CD14-positive monocyte (primary cell): Measurements from ENCODE around the gene MAPK12. TPM values are rescaled to one million over a fixed set of nuclear protein-coding genes. Genes with fewer than 3 reads are reported as not detected.

Source experiments
- DNase-seq, 3 donors: peaks; one replicate each; pipeline ENCODE4 v3.0.0-alpha.2; 2011 to 2022
- H2AFZ ChIP-seq: 2 replicates; pipeline ENCODE4 v1.6.0; 2012; ENCODE audit warnings: mild to moderate bottlenecking, low read depth, low read length, inconsistent platforms; ENCODE audit not compliant: insufficient read depth, poor library complexity, severe bottlenecking
- H3K27ac ChIP-seq, 2 donors: 1 replicate in 1 of 2; 2 replicates in 1 of 2; pipeline ENCODE4 v1.5.1; 2012 to 2013; ENCODE audit warnings: low read length in 2 of 2, control low read depth in 1 of 2, inconsistent platforms in 1 of 2, low read depth in 1 of 2, mild to moderate bottlenecking in 1 of 2
- H3K27me3 ChIP-seq, 2 donors: one replicate each; pipeline versions ENCODE4 v1.6.0 to v1.6.1; 2011 to 2013; ENCODE audit warnings: low read length in 2 of 2; ENCODE audit not compliant: control insufficient read depth in 2 of 2, insufficient read depth in 2 of 2
- H3K36me3 ChIP-seq, 2 donors: replicated peaks in 1 of 2; 1 replicate in 1 of 2; 2 replicates in 1 of 2; pipeline versions ENCODE4 v1.5.1 to v1.6.1; 2012 to 2013; ENCODE audit warnings: low read length in 2 of 2, control low read depth in 1 of 2, inconsistent platforms in 1 of 2, mild to moderate bottlenecking in 1 of 2; ENCODE audit not compliant: insufficient read depth in 2 of 2, control insufficient read depth in 1 of 2
- H3K4me1 ChIP-seq, 2 donors: 1 replicate in 1 of 2; 2 replicates in 1 of 2; pipeline versions ENCODE4 v1.5.1 to v1.6.1; 2012 to 2013; ENCODE audit warnings: low read length in 2 of 2, control low read depth in 1 of 2, inconsistent platforms in 1 of 2, mild to moderate bottlenecking in 1 of 2, moderate library complexity in 1 of 2; ENCODE audit not compliant: insufficient read depth in 2 of 2, control insufficient read depth in 1 of 2
- H3K4me2 ChIP-seq: replicated peaks from 2 replicates; pipeline ENCODE3; 2012; ENCODE audit warnings: low read length, moderate library complexity, mild to moderate bottlenecking; ENCODE audit not compliant: poor library complexity, severe bottlenecking; ENCODE audit errors: extremely low read depth
- H3K4me3 ChIP-seq, 3 experiments: fragments of 200-600 bp in 1 of 3; sonication (generic) in 1 of 3; replicated peaks in 1 of 3; 1 replicate in 2 of 3; 2 replicates in 1 of 3; pipeline ENCODE4 v1.5.1; 2011 to 2013; ENCODE audit warnings: low read length in 3 of 3, mild to moderate bottlenecking in 3 of 3, control low read depth in 2 of 3, low read depth in 2 of 3, inconsistent platforms in 1 of 3, moderate library complexity in 1 of 3
- H3K79me2 ChIP-seq: 2 replicates; pipeline ENCODE4 v1.6.0; 2012; ENCODE audit warnings: mild to moderate bottlenecking, control low read depth, inconsistent platforms, low read length, moderate library complexity; ENCODE audit not compliant: insufficient read depth
- H3K9ac ChIP-seq: 2 replicates; pipeline ENCODE4 v1.6.0; 2017; ENCODE audit warnings: low read length, mild to moderate bottlenecking; ENCODE audit not compliant: insufficient read depth, poor library complexity, severe bottlenecking
- H3K9me3 ChIP-seq, 2 donors: replicated peaks in 1 of 2; 1 replicate in 1 of 2; 2 replicates in 1 of 2; pipeline versions ENCODE4 v1.5.1 to v1.6.1; 2012 to 2013; ENCODE audit warnings: low read length in 2 of 2, control low read depth in 1 of 2; ENCODE audit not compliant: control insufficient read depth in 1 of 2, insufficient read depth in 1 of 2
- H4K20me1 ChIP-seq: 2 replicates; pipeline ENCODE4 v1.6.0; 2012; ENCODE audit warnings: mild to moderate bottlenecking, low read length, control low read depth, moderate library complexity; ENCODE audit not compliant: insufficient read depth
- H3K27ac Mint-ChIP-seq, 7 donors: one replicate each; pipeline ENCODE4 v1.8.0; 2020; ENCODE audit warnings: mild to moderate bottlenecking in 7 of 7, mixed read lengths in 7 of 7, moderate library complexity in 6 of 7, inconsistent platforms in 2 of 7
- H3K27me3 Mint-ChIP-seq, 3 donors: one replicate each; pipeline ENCODE4 v1.8.0; 2021 to 2022; ENCODE audit warnings: low read depth in 3 of 3, mild to moderate bottlenecking in 3 of 3, mixed read lengths in 3 of 3, moderate library complexity in 3 of 3, inconsistent platforms in 1 of 3
- H3K36me3 Mint-ChIP-seq, 2 donors: one replicate each; pipeline ENCODE4 v1.8.0; 2020; ENCODE audit warnings: mixed read lengths in 2 of 2, inconsistent platforms in 1 of 2, mild to moderate bottlenecking in 1 of 2
- H3K4me1 Mint-ChIP-seq: one replicate; pipeline ENCODE4 v1.8.0; 2020; ENCODE audit warnings: mild to moderate bottlenecking, mixed read lengths
- H3K4me3 Mint-ChIP-seq, 2 donors: one replicate each; pipeline ENCODE4 v1.8.0; 2020; ENCODE audit warnings: mild to moderate bottlenecking in 2 of 2, mixed read lengths in 2 of 2, moderate library complexity in 1 of 2
- H3K9me3 Mint-ChIP-seq, 7 donors: one replicate each; pipeline ENCODE4 v1.8.0; 2020 to 2022; ENCODE audit warnings: mixed read lengths in 7 of 7, mild to moderate bottlenecking in 6 of 7, moderate library complexity in 6 of 7, inconsistent platforms in 2 of 7
- WGBS: methylation state at CpG from one replicate; pipeline ENCODE4 v1.1.5; 2013; ENCODE audit warnings: missing lambda C conversion rate; ENCODE audit not compliant: insufficient coverage; 5-methylcytosine and 5-hydroxymethylcytosine counted together
- intact Hi-C, 2 donors: fragments of 100-400 bp; cut with micrococcal nuclease; formaldehyde crosslinking; loops; one replicate each; pipeline versions ENCODE4 v1.15.0 to v1.15.1; 2023
- polyA plus RNA-seq, 3 donors: library from polyadenylated mRNA; depleted of rRNA in 1 of 3; unstranded in 2 of 3; stranded (reverse) in 1 of 3; fragments of 300-500 nt in 2 of 3; fragments of >200 nt in 1 of 3; fragmentation: Illumina TruSeq in 2 of 3; gene quantifications; 1 replicate in 2 of 3; 2 replicates in 1 of 3; pipeline ENCODE4 v1.2.3, GENCODE V29; 2012 to 2021
- TF ChIP-seq, protein P1 (sequence below): fragments of 200-600 bp; IDR thresholded peaks from one replicate; pipeline ENCODE4 v1.8.0; 2022; ENCODE audit warnings: antibody characterized with exemption, mild to moderate bottlenecking

The MAPK12 gene
- polyA plus RNA-seq, 3 donors = 0.06 to 3.2 (median 0.13) TPM

DNA sequence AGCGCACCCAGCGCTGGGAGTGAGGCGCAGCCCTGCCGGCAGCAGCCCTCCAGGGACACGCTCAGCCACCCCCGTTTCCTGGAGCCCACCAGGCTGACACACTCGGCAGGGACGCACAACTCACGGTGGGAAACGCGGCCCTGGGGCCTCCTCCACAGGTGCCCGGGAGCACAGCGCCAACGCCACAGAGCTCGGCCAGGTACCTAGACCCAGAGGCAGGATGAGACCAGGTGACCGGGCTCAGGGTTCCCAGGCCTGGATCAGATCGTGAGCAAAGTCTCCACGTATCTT is 34.7 kb downstream of the MAPK12 start:
- intact Hi-C loops = no loop called here
- H3K4me1 ChIP-seq = no peaks in the 10 kb centered on the region
- Mint-ChIP-seq H3K27ac (no peak overlapping the region), H3K36me3 (peaks cover 57 to 88% of the 10 kb centered on the region in 2 donors), H3K4me3 (no peak overlapping the region), H3K4me1 (no peaks in the 10 kb centered on the region), H3K27me3 (peaks cover 0 to 2% (median 0%) of the 10 kb centered on the region in 3 donors), H3K9me3 (no peaks in the 10 kb centered on the region)
- TF ChIP-seq, protein P1, sequence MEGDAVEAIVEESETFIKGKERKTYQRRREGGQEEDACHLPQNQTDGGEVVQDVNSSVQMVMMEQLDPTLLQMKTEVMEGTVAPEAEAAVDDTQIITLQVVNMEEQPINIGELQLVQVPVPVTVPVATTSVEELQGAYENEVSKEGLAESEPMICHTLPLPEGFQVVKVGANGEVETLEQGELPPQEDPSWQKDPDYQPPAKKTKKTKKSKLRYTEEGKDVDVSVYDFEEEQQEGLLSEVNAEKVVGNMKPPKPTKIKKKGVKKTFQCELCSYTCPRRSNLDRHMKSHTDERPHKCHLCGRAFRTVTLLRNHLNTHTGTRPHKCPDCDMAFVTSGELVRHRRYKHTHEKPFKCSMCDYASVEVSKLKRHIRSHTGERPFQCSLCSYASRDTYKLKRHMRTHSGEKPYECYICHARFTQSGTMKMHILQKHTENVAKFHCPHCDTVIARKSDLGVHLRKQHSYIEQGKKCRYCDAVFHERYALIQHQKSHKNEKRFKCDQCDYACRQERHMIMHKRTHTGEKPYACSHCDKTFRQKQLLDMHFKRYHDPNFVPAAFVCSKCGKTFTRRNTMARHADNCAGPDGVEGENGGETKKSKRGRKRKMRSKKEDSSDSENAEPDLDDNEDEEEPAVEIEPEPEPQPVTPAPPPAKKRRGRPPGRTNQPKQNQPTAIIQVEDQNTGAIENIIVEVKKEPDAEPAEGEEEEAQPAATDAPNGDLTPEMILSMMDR = no peak
- H3K36me3 ChIP-seq = peaks cover 61 to 83% of the 10 kb centered on the region in 2 donors
- H3K79me2 ChIP-seq = no peaks in the 10 kb centered on the region
- no peak overlapping the region for H3K27ac ChIP-seq
- DNase-seq = no peak
- no peak overlapping the region for H2AFZ ChIP-seq
- no peak overlapping the region for H3K4me2 ChIP-seq
- H3K27me3 ChIP-seq = no peaks in the 10 kb centered on the region
- H4K20me1 ChIP-seq = no peaks in the 10 kb centered on the region
- no peaks in the 10 kb centered on the region for H3K9me3 ChIP-seq
- H3K9ac ChIP-seq = no peak overlapping the region
- no peak overlapping the region for H3K4me3 ChIP-seq
- WGBS = 97% methylated on average over 18 of the region's 18 CpGs

GRCh38 chr22:50226063-50226874 is 35.2 kb downstream of the MAPK12 start:
- Histone ChIP-seq H3K27me3 (no peaks in the 10 kb centered on the region), H4K20me1 (no peaks in the 10 kb centered on the region), H3K9me3 (no peaks in the 10 kb centered on the region), H3K27ac (no peak overlapping the region), H2AFZ (no peak overlapping the region), H3K4me3 (no peak overlapping the region), H3K4me1 (no peaks in the 10 kb centered on the region), H3K4me2 (no peak overlapping the region), H3K9ac (no peak overlapping the region), H3K36me3 (peaks cover 67 to 83% of the 10 kb centered on the region in 2 donors), H3K79me2 (no peaks in the 10 kb centered on the region)
- Mint-ChIP-seq H3K27ac (no peak overlapping the region), H3K4me1 (no peaks in the 10 kb centered on the region), H3K27me3 (peaks cover 0 to 2% (median 0%) of the 10 kb centered on the region in 3 donors), H3K4me3 (no peak overlapping the region), H3K36me3 (peaks cover 58 to 87% of the 10 kb centered on the region in 2 donors), H3K9me3 (no peaks in the 10 kb centered on the region)
- DNase-seq = no peak
- 99% methylated on average over 22 of the region's 31 CpGs for WGBS
- intact Hi-C loops = no loop called here
- TF ChIP-seq, protein P1 = no peak
